GM18505 (cell line): Measurements from ENCODE around the gene TSACC.

ENCODE experiments used
- ATAC-seq: cut with Tn5 transposase; IDR thresholded peaks from one replicate; pipeline ENCODE4 v1.9.1; 2021; ENCODE audit not compliant: unreplicated experiment
- POLR2A ChIP-seq: IDR thresholded peaks from 4 replicates; pipeline ENCODE4 v1.6.1; 2011; ENCODE audit warnings: borderline replicate concordance; ENCODE audit not compliant: insufficient read depth, insufficient read length; ENCODE audit errors: extremely low read depth

TSACC gene

GRCh38 chr1:156388174-156389137 is 50.1 kb downstream of the TSACC start:
- ATAC-seq = no peak
- no peak for TF ChIP-seq POLR2A

GRCh38 chr1:156389311-156389710 is 51.0 kb downstream of the TSACC start:
- ATAC-seq = no peak
- TF ChIP-seq POLR2A = no peak

GRCh38 chr1:156390469-156391365 is 52.4 kb downstream of the TSACC start:
- no peak for TF ChIP-seq POLR2A
- ATAC-seq = no peak

DNA sequence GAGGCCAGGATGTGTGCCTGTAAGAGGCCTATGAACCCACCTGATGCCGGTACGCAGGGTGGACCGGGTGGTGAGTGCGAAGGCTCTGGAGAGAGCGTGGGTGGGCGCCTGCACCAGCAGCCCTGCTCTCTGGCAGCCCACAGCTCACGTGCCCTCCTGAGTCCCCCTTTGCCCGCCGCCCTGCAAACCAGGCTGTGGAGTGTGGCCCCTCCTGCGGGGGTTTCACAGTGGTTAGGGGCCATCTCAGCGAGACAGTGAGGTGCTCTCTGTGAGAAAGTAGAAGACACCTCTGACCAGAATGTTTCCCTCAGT is 53.0 kb downstream of the TSACC start:
- ATAC-seq = no peak
- no peak for TF ChIP-seq POLR2A

- no peak for TF ChIP-seq POLR2A
- no peak for ATAC-seq
These were observed 53.4 kb downstream of the TSACC start for GRCh38 chr1:156391701-156392100.

GRCh38 chr1:156392452-156392853 is 54.1 kb downstream of the TSACC start:
- no peak for TF ChIP-seq POLR2A

GRCh38 chr1:156393095-156393494 is 54.8 kb downstream of the TSACC start:
- TF ChIP-seq POLR2A = no peak
- ATAC-seq = no peak

More at GRCh38 chr1:156392452-156392853, 54.1 kb downstream of the TSACC start:
- no peak for ATAC-seq

GRCh38 chr1:156394082-156394481 is 55.8 kb downstream of the TSACC start:
- no peak for TF ChIP-seq POLR2A
- no peak for ATAC-seq

GRCh38 chr1:156394835-156395461 is 56.6 kb downstream of the TSACC start:
- no peak for TF ChIP-seq POLR2A
- no peak for ATAC-seq
